Transverse colon (tissue), 4 donors: ENCODE results near the gene ZGLP1. TPM values are rescaled to one million over a fixed set of nuclear protein-coding genes. Genes with fewer than 3 reads are reported as not detected.
A peak's percentile ranks its signal among the peaks of the same experiment; 100 is the strongest.

ENCODE experiments used
- DNase-seq: peaks from one replicate; pipeline ENCODE4 v3.0.0-alpha.2; 2019
- H3K27ac ChIP-seq, 4 donors: fragments of 200-600 bp; sonication (generic); 2 replicates each; pipeline ENCODE4 v1.5.1; 2016 to 2018; ENCODE audit warnings: inconsistent platforms in 4 of 4
- H3K27me3 ChIP-seq: fragments of 200-600 bp; sonication (generic); 2 replicates; pipeline ENCODE4 v1.5.1; 2017; ENCODE audit warnings: inconsistent platforms
- H3K36me3 ChIP-seq, 4 donors: fragments of 200-600 bp; sonication (generic); 2 replicates each; pipeline ENCODE4 v1.5.1; 2017 to 2019; ENCODE audit warnings: inconsistent platforms in 4 of 4
- H3K4me1 ChIP-seq, 4 donors: fragments of 200-600 bp; sonication (generic); 2 replicates each; pipeline ENCODE4 v1.5.1; 2017 to 2020; ENCODE audit warnings: inconsistent platforms in 4 of 4
- H3K4me3 ChIP-seq, 4 donors: fragments of 200-600 bp; sonication (generic); 1 replicate in 1 of 4; 2 replicates in 3 of 4; pipeline versions ENCODE4 v1.5.1 to v1.6.1; 2017 to 2019; ENCODE audit warnings: inconsistent platforms in 4 of 4
- H3K9me3 ChIP-seq, 2 donors: fragments of 200-600 bp; sonication (generic); 2 replicates each; pipeline ENCODE4 v1.5.1; 2017 to 2019; ENCODE audit warnings: inconsistent platforms in 2 of 2
- CTCF ChIP-seq, 5 experiments: fragments of 200-600 bp in 3 of 5; fragments of 450-650 bp in 2 of 5; sonication (generic) in 3 of 5; IDR thresholded peaks; 1 replicate in 2 of 5; 2 replicates in 3 of 5; pipeline ENCODE4 v1.5.1; 2016 to 2017; ENCODE audit warnings: antibody characterized with exemption in 5 of 5, inconsistent platforms in 3 of 5, mild to moderate bottlenecking in 2 of 5, moderate library complexity in 1 of 5
- EP300 ChIP-seq: sonication (generic); formaldehyde crosslinking; IDR thresholded peaks from one replicate; pipeline ENCODE4 v1.6.1; 2017; ENCODE audit warnings: antibody characterized with exemption, low read depth
- POLR2A ChIP-seq: fragments of 450-650 bp; IDR thresholded peaks from one replicate; pipeline ENCODE4 v1.6.1; 2016; ENCODE audit warnings: antibody characterized with exemption, mild to moderate bottlenecking, moderate library complexity
- POLR2AphosphoS5 ChIP-seq, 3 donors: sonication (generic); formaldehyde crosslinking; IDR thresholded peaks; one replicate each; pipeline ENCODE4 v1.6.1; 2016; ENCODE audit warnings: antibody characterized with exemption in 3 of 3
- WGBS, 2 donors: methylation state at CpG; one replicate each; pipeline ENCODE4 v1.1.5; 2018; ENCODE audit warnings: low coverage in 1 of 2; 5-methylcytosine and 5-hydroxymethylcytosine counted together
- in situ Hi-C, 4 donors: fragments of 200-750 bp; cut with MboI; loops; one replicate each; pipeline versions ENCODE4 v1.15.0 to v1.15.1; 2017; ENCODE audit warnings: low sequenced_read_pairs in 3 of 4, low pct_ligation_motif_present in 1 of 4, low pct_unique_long_range_greater_than_20kb in 1 of 4
- intact Hi-C: fragments of 100-400 bp; cut with DNase I; formaldehyde crosslinking; loops from one replicate; pipeline ENCODE4 v1.15.1; 2023; ENCODE audit warnings: low total_unique reads
- total RNA-seq, 4 donors: library from RNA; depleted of rRNA; stranded (reverse); fragments of >200 nt; gene quantifications; one replicate each; pipeline ENCODE4 v1.1.0, GENCODE V29; 2016

The ZGLP1 gene
- total RNA-seq, 4 donors from 2014 or later, result 1.9 to 8.2 (median 3.8) TPM

- Histone ChIP-seq H3K4me3 (peak overlapping the region in 1 of 4 donors; percentile 41), H3K36me3 (no peaks in the 10 kb centered on the region), H3K27ac (no peak overlapping the region), H3K27me3 (peaks cover 72% of the 10 kb centered on the region), H3K4me1 (peaks cover 36 to 64% (median 60%) of the 10 kb centered on the region in 4 donors), H3K9me3 (no peaks in the 10 kb centered on the region)
- peak; percentile 66 for DNase-seq
- intact Hi-C loops, result loop anchor here (5.0 kb wide), 1 partner anchor 644 kb away; no protein-coding TSS in a partner anchor
- TF ChIP-seq POLR2AphosphoS5 (IDR thresholded peaks at IDR 0.05) (no peak), EP300 (no peak), POLR2A (no peak), CTCF (IDR thresholded peaks at IDR 0.05) (no peak)
- WGBS, 2 donors, result 0 to 3% methylated on average over 4 to 23 of the region's 23 CpGs
- in situ Hi-C loops, result no loop called here
Observed at GRCh38 chr19:10288662-10289166, 20.9 kb downstream of the ZGLP1 start.

GRCh38 chr19:10286803-10287737, 22.5 kb downstream of the ZGLP1 start, which contains the start of gene ICAM4:
Gene ICAM4, plus strand, starts transcription at chr19:10286955. Its CDS starts 58 bp downstream, at chr19:10287013.
- H3K4me3 ChIP-seq, result peak within 1 kb of the TSS in 2 of 4 donors; percentile 13 to 24
- no peaks in the 10 kb centered on the region for H3K9me3 ChIP-seq
- TF ChIP-seq POLR2AphosphoS5 (IDR thresholded peaks at IDR 0.05) (no peak), EP300 (no peak), POLR2A (no peak), CTCF (IDR thresholded peaks at IDR 0.05) (no peak)
- H3K36me3 ChIP-seq, result no peaks in the 10 kb centered on the region
- 10% methylated on average over 48 of the region's 59 CpGs; no CpG with 5 or more reads in 1 of the 2 donors for WGBS, 2 donors
- peaks cover 56% of the 10 kb centered on the region for H3K27me3 ChIP-seq
- H3K4me1 ChIP-seq, result peaks cover 35 to 51% (median 48%) of the 10 kb centered on the region in 4 donors
- in situ Hi-C loops, result no loop called here
- intact Hi-C loops, result loop anchor here (5.0 kb wide), 1 partner anchor 645 kb away; no protein-coding TSS in a partner anchor
- H3K27ac ChIP-seq, result peak within 1 kb of the TSS; percentile 14 to 63 (median 30)
- peak; percentile 48 for DNase-seq

- Histone ChIP-seq H3K27ac (no peak overlapping the region), H3K9me3 (no peaks in the 10 kb centered on the region), H3K27me3 (peaks cover 39% of the 10 kb centered on the region), H3K4me3 (no peak overlapping the region), H3K4me1 (peaks cover 18 to 34% (median 31%) of the 10 kb centered on the region in 4 donors), H3K36me3 (no peaks in the 10 kb centered on the region)
- in situ Hi-C loops (no loop called here), intact Hi-C loops (loop anchor here (5.0 kb wide), 1 partner anchor 647 kb away; no protein-coding TSS in a partner anchor)
- TF ChIP-seq CTCF (IDR thresholded peaks at IDR 0.05), result no peak
- TF ChIP-seq EP300, result no peak
- no peak for TF ChIP-seq POLR2AphosphoS5 (IDR thresholded peaks at IDR 0.05)
- no peak for TF ChIP-seq POLR2A
- DNase-seq, result no peak
- 83 to 85% methylated on average over 1 to 4 of the region's 4 CpGs for WGBS, 2 donors
Observed at GRCh38 chr19:10285393-10285792, 24.2 kb downstream of the ZGLP1 start.

- Histone ChIP-seq H3K36me3 (no peaks in the 10 kb centered on the region), H3K9me3 (no peaks in the 10 kb centered on the region), H3K4me3 (no peak overlapping the region), H3K27ac (no peak overlapping the region), H3K27me3 (peaks cover 34% of the 10 kb centered on the region), H3K4me1 (peaks cover 13 to 31% (median 27%) of the 10 kb centered on the region in 4 donors)
- in situ Hi-C loops, result no loop called here
- DNase-seq, result no peak
- WGBS, 2 donors, result 95% methylated on average over 13 of the region's 13 CpGs; no CpG with 5 or more reads in 1 of the 2 donors
- TF ChIP-seq EP300, result no peak
- TF ChIP-seq CTCF (IDR thresholded peaks at IDR 0.05), result no peak
- no peak for TF ChIP-seq POLR2AphosphoS5 (IDR thresholded peaks at IDR 0.05)
- TF ChIP-seq POLR2A, result no peak
- intact Hi-C loops, result loop anchor here (5.0 kb wide), 1 partner anchor 647 kb away; no protein-coding TSS in a partner anchor
Observed at GRCh38 chr19:10284960-10285278, 24.7 kb downstream of the ZGLP1 start.
